GM21515 (cell line): ENCODE data around the gene PIWIL1.

Experiments
- ATAC-seq: cut with Tn5 transposase; IDR thresholded peaks from one replicate; pipeline ENCODE4 v1.9.1; 2021; ENCODE audit not compliant: unreplicated experiment

PIWIL1 gene

DNA sequence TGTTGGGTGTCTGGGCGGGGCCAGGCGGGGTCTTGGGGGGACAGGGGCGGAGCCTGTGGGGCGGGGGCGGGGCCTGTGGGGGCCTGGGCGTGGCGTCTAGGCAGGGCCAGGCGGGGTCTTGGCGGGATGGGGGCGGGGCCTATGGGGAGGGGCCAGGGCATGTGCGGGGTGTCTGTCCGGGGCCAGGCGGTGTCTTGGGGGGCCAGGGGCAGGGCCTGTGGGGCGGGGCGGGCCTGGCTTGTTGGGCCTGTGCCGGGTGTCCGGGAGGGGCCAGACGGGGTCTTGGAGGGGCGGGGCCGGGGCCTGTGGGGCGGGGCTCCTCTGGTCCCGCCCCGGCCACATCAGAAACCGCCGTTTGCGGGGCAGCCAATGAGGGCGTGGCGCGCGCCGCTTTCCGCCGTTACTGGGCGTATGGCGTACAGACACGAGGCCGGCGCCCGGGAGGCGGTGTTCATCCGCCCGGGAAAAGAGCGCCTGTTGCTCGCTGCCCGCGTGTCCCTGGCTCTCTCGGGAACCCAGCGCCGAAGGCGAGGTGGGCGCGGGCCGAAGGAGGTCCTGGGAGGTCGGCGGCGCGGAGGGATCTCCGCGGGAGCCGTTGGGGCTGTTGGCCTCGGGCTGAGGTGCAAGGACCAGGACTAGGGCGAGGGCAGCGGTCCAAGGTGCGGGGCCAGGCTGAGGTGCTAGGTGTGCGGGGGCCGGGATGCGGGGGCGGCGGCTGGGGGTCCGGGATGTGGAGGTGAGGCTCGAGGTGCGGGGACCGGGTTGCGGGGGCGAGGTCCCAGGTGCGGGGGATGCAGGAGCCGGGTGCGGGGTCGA lies at the start of gene PIWIL1:
Gene PIWIL1 (plus strand): TSS at position 400 of the 816 bp plus-strand sequence. CDS start 4,705 bp downstream, outside the sequence.
- no peak for ATAC-seq

- no peak for ATAC-seq
Observed at GRCh38 chr12:130288206-130288605, 49.5 kb upstream of the PIWIL1 start.

DNA sequence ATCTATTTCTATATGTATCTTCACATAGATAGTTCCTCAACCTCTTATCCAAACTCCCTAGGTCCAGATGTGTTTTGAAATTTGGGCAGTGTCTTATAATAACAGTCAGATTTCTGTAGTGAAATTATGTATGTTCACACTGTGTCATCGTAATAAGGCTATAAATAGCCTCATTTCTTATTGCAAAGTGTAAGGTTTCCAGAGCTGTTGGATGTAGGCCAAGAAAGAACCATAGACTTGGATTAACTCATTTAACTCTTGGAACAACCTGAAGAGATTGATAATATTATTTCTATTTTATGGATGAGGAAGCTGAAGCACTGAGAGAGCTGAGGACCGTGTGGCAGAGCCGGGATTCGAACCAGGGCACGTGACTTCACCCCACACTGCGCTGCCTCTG lies 49.0 kb upstream of the PIWIL1 start:
- no peak for ATAC-seq

DNA sequence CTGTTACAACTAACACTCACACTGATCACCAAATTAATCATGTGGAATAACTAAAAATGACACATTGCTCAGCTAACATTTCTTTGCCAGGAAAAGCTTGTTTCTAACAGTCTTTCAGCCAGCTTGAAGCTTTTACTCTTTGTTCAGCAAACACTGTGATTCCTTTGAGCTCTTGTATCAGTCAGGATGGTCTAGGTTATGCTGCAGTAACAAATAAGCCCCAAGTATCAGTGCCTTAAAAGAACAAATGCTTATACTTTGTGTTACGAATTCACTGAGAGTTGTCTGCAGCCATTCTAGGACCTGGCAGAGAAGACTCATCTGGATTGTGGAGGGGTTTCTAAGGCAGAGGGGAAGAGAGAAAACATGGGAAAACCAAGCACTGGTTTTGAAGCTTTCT lies 47.6 kb upstream of the PIWIL1 start:
- no peak for ATAC-seq

DNA sequence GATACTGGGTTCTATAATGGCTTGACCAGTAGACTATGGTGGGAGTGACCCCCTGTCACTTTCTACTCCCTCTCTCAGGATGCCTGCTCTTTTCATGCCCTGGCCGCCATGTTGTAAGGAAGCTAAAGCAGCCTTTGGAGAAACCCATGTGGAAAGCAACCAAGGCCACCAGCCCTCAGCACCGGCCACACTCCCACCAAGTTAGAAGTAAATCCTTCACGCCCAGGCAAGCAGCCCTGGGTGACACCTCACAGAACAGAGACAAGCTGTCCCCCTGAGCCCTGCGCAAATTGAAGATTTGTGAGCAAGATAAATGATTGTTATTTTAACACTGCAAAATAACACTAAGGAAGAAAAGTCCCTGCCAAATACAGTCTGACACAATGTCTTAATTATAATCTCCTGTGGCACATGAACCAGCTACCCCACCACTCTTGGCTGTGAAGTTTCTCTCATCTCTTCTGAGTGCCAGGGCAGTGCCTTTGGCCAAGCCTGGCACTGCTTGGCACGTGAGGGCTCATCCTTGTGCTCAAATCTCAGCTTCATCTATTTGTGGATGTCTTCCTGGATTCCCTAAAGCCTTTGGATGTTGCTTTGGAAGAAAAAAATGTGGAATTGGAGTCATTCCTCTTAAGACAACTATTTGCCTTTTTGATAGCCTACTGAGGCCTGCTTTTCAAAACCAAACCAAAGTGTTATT lies 39.2 kb upstream of the PIWIL1 start:
- no peak for ATAC-seq

DNA sequence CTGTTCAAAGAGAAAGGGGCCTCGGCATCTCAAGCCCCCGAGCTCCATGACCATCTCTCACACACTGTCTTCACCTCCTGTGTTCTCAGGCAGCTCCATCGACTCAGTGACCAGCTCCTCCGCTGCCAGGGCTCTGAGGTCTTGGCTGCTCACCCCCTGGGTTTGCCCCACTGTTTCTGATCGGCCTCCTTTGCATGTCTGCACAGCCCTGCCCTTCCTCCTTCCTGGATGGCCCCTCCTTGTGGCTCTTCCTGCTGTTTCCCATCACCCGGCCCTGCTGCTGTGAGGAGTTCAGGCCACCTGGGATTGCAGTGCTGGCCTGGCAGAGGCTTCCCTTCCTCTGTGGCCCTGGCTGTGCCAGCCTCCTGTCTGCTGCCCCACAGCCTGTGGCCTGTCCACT lies 38.1 kb upstream of the PIWIL1 start:
- ATAC-seq = no peak

GRCh38 chr12:130300090-130300489 lies 37.6 kb upstream of the PIWIL1 start:
- ATAC-seq = no peak

DNA sequence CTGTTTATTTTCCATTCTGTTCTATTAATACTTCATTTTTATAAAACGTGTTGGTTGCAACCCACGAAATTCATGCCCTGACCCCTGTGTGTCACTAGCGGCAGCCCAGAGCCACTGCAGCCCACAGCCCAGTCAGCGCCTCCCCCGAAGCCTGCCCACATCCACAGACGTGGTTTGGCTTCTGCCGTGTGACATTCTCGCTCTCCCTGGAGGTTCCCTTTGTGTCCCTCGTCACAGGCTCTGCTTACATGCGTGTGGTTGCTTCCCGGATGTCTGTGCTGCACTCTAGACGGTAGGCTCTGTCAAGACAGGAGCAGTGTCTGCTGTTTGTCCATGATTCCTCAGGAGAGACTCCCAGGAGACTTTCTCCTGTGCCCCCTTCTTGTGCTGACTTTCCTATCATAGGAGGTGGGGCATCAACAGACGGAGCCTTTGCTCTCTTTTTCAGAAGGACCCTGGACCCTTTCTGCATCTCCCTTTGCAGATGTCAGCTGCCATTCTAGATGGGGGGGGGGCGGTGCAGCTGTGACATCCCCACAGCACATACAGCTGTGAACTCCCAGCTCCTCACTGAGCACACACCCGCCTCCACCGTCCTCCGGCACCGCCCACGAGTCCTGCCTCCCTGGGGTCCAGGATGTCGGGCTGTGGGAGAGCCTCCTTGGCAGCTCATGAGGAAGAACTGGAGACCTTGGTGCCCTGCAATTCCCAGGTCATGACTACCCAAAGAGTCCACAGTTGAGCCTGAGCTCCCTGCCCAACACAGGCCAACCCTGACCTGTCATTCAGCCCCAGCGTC lies 36.8 kb upstream of the PIWIL1 start:
- ATAC-seq = no peak

- ATAC-seq = no peak
Observed at GRCh38 chr12:130301559-130301958, 36.1 kb upstream of the PIWIL1 start.

- no peak for ATAC-seq
Observed at GRCh38 chr12:130303781-130304180, 33.9 kb upstream of the PIWIL1 start.

- ATAC-seq = no peak
Observed at GRCh38 chr12:130307859-130308258, 29.8 kb upstream of the PIWIL1 start.

DNA sequence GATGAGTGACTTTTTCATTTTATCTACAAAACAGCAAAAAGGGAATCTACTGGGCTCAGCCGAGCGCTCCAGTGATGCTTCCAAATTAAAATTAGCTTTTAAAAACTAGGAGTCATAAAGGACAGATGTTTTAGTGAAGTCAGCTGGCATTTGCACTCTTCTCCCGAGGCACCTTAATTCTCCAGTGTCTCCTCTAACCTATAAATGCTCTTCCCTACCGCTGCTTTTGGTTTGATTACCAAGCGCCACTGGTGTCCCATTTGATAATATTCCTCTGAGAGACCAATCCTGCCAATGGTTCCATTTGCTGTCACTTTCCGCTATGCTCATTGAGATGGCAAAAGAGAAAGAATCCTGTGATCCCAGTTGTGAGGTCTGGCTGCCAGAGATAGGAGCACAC lies 29.3 kb upstream of the PIWIL1 start:
- no peak for ATAC-seq

DNA sequence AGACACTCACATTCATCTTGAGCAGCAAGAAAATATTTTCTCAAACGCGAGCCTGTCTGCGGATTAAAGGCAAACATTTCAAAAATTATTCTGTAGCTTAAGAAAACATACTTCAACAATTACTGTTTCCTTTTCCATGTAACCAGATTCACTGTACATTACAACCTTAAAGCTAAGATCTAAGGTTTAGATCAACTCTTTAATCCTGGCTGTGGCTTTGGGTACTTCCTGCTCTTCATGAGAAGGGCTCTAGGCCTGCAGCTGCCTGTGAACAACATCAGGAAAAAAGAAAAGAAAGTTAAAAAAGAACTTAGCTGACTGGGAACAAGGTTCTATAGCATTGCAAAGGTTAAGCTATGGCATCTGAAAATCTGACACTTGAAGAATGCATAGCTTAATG lies 21.4 kb upstream of the PIWIL1 start:
- no peak for ATAC-seq

- no peak for ATAC-seq
Observed at GRCh38 chr12:130320536-130320935, 17.2 kb upstream of the PIWIL1 start.

DNA sequence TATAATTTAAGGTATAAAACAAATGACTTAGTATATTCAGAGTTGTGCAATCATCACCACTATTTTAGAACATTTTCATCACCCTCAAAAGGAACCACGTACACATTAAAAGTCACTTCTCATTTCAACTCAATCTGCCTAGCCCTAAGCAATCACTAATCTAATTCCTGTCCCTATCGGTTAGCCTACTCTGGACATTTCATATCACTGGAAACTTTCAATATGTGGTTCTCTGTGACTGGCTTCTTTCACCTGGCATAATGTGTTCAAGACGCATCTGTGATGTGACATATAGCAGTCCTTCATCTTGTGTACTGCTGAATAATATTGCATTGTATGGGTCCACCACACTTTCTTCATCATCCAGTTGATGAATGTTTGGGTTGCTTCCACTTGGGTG lies 15.4 kb upstream of the PIWIL1 start:
- no peak for ATAC-seq

- ATAC-seq = no peak
Observed at GRCh38 chr12:130330685-130331084, 7.0 kb upstream of the PIWIL1 start.

DNA sequence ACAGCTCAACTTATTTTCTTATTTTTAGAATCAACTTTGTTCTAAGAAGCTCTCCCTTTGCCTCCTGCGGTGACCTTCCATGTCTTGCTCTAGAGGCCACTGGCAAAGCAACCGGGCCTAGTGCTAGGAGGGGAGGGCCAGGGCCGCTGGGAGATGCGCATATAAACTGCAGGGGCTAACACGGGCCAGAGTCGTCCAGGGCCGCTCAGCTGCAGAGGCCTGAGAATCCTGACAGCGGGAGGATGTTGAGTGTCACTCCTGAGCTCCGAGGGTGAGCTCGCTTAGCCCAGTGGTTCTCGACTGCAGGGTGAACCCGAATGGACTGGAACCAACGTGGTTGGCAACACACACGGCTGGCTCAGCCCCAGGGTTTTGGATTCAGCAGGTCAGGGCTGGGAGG lies 6.5 kb upstream of the PIWIL1 start:
- ATAC-seq = no peak

DNA sequence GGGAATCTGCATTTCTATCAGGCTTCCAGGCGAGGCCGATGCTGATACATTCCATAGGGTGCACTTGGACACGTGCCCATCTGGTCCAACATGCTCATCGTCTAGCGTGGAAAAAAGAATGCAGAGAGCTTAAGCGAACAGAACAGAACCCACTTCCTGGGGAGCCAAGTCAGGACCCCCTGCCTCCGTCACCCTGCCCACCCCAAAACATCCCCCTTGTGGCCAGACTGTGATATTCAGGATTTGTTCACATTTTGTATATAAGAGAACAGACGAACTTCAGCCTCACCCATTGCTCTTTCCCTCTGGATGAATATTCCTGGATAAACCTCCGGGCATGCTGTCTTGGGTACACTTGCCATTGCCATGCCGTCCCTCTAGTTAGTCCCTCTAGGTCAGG lies 4.3 kb upstream of the PIWIL1 start:
- ATAC-seq = no peak

DNA sequence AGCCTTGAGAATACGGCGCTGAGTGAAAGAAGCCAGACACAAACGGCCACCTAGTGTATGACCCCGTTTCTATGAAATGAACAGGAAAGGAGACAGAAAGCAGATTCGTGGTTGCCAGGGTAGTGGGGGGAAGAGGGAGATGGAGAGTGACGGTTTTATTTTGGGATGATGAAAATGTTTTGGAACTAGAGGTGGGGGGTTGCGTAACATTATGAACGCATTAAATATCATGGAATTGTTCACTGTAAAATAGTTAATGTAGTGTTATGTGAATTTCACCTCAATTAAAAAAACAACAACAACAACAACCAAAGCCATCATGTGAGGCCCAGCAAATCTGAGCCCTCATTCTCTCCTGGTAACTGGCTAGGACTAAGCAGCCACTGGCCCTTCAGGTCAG lies 3.3 kb upstream of the PIWIL1 start:
- no peak for ATAC-seq

DNA sequence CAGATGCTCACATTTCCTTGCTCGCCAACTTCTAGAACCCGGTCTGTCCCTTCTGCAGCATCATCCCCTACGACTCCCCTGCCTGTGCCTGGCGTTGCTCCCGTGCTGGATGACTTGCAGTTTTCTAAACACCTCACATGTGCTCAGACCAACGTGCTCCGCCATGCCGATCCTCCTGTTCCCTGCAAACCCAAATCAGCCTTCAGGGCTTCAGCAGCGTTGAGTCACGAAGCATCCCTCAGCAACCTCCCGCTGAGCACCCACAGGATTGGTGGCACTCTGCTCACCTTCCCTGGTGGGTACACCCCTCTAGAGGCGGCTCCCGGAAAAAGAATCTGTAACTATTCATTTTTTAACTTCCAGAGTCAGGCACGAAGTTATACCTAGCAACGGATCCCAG lies 2.8 kb upstream of the PIWIL1 start:
- ATAC-seq = no peak

DNA sequence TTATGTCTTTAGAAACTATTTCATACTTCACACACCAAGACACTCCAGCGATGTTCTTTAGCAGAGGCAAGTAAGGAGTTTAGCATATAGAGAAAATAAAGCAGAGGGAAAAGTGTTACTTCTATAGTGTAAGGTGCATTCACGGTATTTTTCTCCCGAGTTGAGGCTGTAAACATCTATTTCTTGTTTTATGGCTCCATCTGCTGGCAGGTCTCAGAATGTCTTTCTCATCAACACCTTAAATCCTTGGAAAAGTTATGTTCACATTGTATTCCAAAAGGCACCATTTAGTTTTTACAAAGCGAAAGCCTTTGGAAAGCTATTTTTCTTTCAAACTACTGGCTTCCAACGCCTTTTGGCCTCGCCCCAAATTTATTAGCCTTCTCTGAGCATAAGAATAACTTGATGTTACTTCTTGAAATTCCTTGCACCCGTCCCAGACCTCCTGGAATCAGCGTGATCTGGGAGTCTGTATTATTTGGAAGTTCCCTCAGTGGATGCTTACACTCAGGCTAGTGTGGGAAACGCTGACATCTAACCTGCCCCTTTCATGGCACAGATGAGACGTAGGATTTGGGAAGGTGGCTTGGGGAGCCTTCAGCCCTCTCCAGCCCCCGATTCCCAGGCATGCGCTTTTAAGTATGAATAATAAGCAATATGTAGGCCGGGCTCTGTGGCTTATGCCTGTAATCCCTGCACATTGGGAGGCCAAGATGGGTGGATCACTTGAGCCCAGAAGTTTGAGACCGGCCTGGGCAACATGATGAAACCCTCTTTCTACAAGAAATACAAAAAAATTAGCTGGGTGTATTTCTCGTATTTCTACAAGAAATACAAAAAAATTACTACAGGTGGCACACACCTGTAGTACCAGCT lies 1.9 kb upstream of the PIWIL1 start:
- ATAC-seq = no peak
